Activated CD4-positive, alpha-beta T cell treated with anti-CD3 and anti-CD28 coated beads, Interleukin-2, amount 50 U/mL, for 24 hours (primary cell): ENCODE results near the gene HEPHL1.

ENCODE experiments used
- DNase-seq, 2 donors: peaks; one replicate each; pipeline ENCODE4 v3.0.0-alpha.2; 2020; ENCODE audit warnings: low read depth in 1 of 2, low spot score in 1 of 2

The HEPHL1 gene

GRCh38 chr11:94018721-94019120 lies 2.4 kb upstream of the HEPHL1 start:
- no peak for DNase-seq

- no peak for DNase-seq
These were observed 2.7 kb downstream of the HEPHL1 start for GRCh38 chr11:94023856-94024255.

- no peak for DNase-seq
These were observed 3.4 kb downstream of the HEPHL1 start for GRCh38 chr11:94024547-94024946.

- no peak for DNase-seq
These were observed 4.7 kb downstream of the HEPHL1 start for GRCh38 chr11:94025690-94026394.

- DNase-seq: no peak
These were observed 6.1 kb downstream of the HEPHL1 start for GRCh38 chr11:94027210-94027609.

- DNase-seq: no peak
These were observed 7.3 kb downstream of the HEPHL1 start for GRCh38 chr11:94028436-94028835.

GRCh38 chr11:94030059-94030458 lies 8.9 kb downstream of the HEPHL1 start:
- DNase-seq: no peak

- no peak for DNase-seq
These were observed 10.5 kb downstream of the HEPHL1 start for GRCh38 chr11:94031625-94032024.

- no peak for DNase-seq
These were observed 10.9 kb downstream of the HEPHL1 start for GRCh38 chr11:94032066-94032465.

- no peak for DNase-seq
These were observed 11.6 kb downstream of the HEPHL1 start for GRCh38 chr11:94032725-94033124.

GRCh38 chr11:94034207-94034606 lies 13.1 kb downstream of the HEPHL1 start:
- no peak for DNase-seq

GRCh38 chr11:94036096-94036495 lies 14.9 kb downstream of the HEPHL1 start:
- DNase-seq: no peak

GRCh38 chr11:94043241-94043640 lies 22.1 kb downstream of the HEPHL1 start:
- DNase-seq: no peak

- DNase-seq: no peak
These were observed 25.6 kb downstream of the HEPHL1 start for GRCh38 chr11:94046796-94047195.

GRCh38 chr11:94048032-94048709 lies 27.0 kb downstream of the HEPHL1 start:
- DNase-seq: no peak

GRCh38 chr11:94049351-94049750 lies 28.2 kb downstream of the HEPHL1 start:
- DNase-seq: no peak

- DNase-seq: no peak
These were observed 37.5 kb downstream of the HEPHL1 start for GRCh38 chr11:94058630-94059029.

GRCh38 chr11:94059065-94059464 lies 37.9 kb downstream of the HEPHL1 start:
- no peak for DNase-seq

GRCh38 chr11:94060401-94060800 lies 39.2 kb downstream of the HEPHL1 start:
- no peak for DNase-seq

GRCh38 chr11:94062360-94062759 lies 41.2 kb downstream of the HEPHL1 start:
- DNase-seq: no peak

GRCh38 chr11:94066901-94067429 lies 45.8 kb downstream of the HEPHL1 start:
- no peak for DNase-seq

- no peak for DNase-seq
These were observed 47.6 kb downstream of the HEPHL1 start for GRCh38 chr11:94068764-94069163.
